ENCODE data around the gene ARMS2. TPM values are rescaled to one million over a fixed set of nuclear protein-coding genes. Genes with fewer than 3 reads are reported as not detected.

ARMS2 gene
- total and polyA plus RNA-seq, 9 donors = not detected

- no peak overlapping the region for H3K4me3 ChIP-seq (ENCODE audit: low read length)
- no peaks in the 10 kb centered on the region for H3K27me3 ChIP-seq (ENCODE audit: control insufficient read depth, insufficient read depth, low read length)
- H3K4me1 ChIP-seq (ENCODE audit: control insufficient read depth, insufficient read depth, low read length) = peaks cover 39% of the 10 kb centered on the region
- no peak overlapping the region for H3K27ac ChIP-seq (ENCODE audit: low read length)
- 94% methylated on average over 2 of the region's 9 CpGs for WGBS (ENCODE audit: insufficient coverage)
- H3K36me3 ChIP-seq (ENCODE audit: control insufficient read depth, insufficient read depth, low read length) = no peaks in the 10 kb centered on the region
- no peaks in the 10 kb centered on the region for H3K9me3 ChIP-seq (replicated peaks; ENCODE audit: control insufficient read depth, low read depth, low read length)
- no peak for DNase-seq
Measured at GRCh38 chr10:122492006-122492405, 37.6 kb downstream of the ARMS2 start.

- Histone ChIP-seq H3K27me3 (ENCODE audit: control insufficient read depth, insufficient read depth, low read length) (no peaks in the 10 kb centered on the region), H3K4me1 (ENCODE audit: control insufficient read depth, insufficient read depth, low read length) (peaks cover 32% of the 10 kb centered on the region), H3K4me3 (ENCODE audit: low read length) (no peak overlapping the region), H3K9me3 (replicated peaks; ENCODE audit: control insufficient read depth, low read depth, low read length) (no peaks in the 10 kb centered on the region), H3K27ac (ENCODE audit: low read length) (peak overlapping the region; percentile 86), H3K36me3 (ENCODE audit: control insufficient read depth, insufficient read depth, low read length) (no peaks in the 10 kb centered on the region)
- DNase-seq = peak; percentile 99
- 18% methylated on average over 7 of the region's 9 CpGs for WGBS (ENCODE audit: insufficient coverage)
Measured at GRCh38 chr10:122492999-122493481, 38.6 kb downstream of the ARMS2 start.

- no peak overlapping the region for H3K4me3 ChIP-seq (ENCODE audit: low read length)
- H3K27me3 ChIP-seq (ENCODE audit: control insufficient read depth, insufficient read depth, low read length) = no peaks in the 10 kb centered on the region
- peaks cover 37% of the 10 kb centered on the region for H3K4me1 ChIP-seq (ENCODE audit: control insufficient read depth, insufficient read depth, low read length)
- H3K27ac ChIP-seq (ENCODE audit: low read length) = no peak overlapping the region
- no peaks in the 10 kb centered on the region for H3K36me3 ChIP-seq (ENCODE audit: control insufficient read depth, insufficient read depth, low read length)
- H3K9me3 ChIP-seq (replicated peaks; ENCODE audit: control insufficient read depth, low read depth, low read length) = no peaks in the 10 kb centered on the region
- no peak for DNase-seq
- WGBS (ENCODE audit: insufficient coverage) = 77% methylated on average over 4 of the region's 4 CpGs
Measured at GRCh38 chr10:122493761-122494160, 39.3 kb downstream of the ARMS2 start.

- H3K4me1 ChIP-seq (ENCODE audit: control insufficient read depth, insufficient read depth, low read length) = peaks cover 43% of the 10 kb centered on the region
- no peak overlapping the region for H3K4me3 ChIP-seq (ENCODE audit: low read length)
- H3K27me3 ChIP-seq (ENCODE audit: control insufficient read depth, insufficient read depth, low read length) = no peaks in the 10 kb centered on the region
- DNase-seq = no peak
- no peaks in the 10 kb centered on the region for H3K9me3 ChIP-seq (replicated peaks; ENCODE audit: control insufficient read depth, low read depth, low read length)
- 57% methylated on average over 6 of the region's 20 CpGs for WGBS (ENCODE audit: insufficient coverage)
- no peaks in the 10 kb centered on the region for H3K36me3 ChIP-seq (ENCODE audit: control insufficient read depth, insufficient read depth, low read length)
- H3K27ac ChIP-seq (ENCODE audit: low read length) = no peak overlapping the region
Measured at GRCh38 chr10:122494173-122494820, 39.8 kb downstream of the ARMS2 start.

- Histone ChIP-seq H3K27ac (ENCODE audit: low read length) (no peak overlapping the region), H3K4me1 (ENCODE audit: control insufficient read depth, insufficient read depth, low read length) (peaks cover 47% of the 10 kb centered on the region), H3K27me3 (ENCODE audit: control insufficient read depth, insufficient read depth, low read length) (no peaks in the 10 kb centered on the region), H3K4me3 (ENCODE audit: low read length) (no peak overlapping the region), H3K9me3 (replicated peaks; ENCODE audit: control insufficient read depth, low read depth, low read length) (no peaks in the 10 kb centered on the region), H3K36me3 (ENCODE audit: control insufficient read depth, insufficient read depth, low read length) (no peaks in the 10 kb centered on the region)
- DNase-seq = no peak
- 89% methylated on average over 13 of the region's 14 CpGs for WGBS (ENCODE audit: insufficient coverage)
Measured at GRCh38 chr10:122494833-122495232, 40.4 kb downstream of the ARMS2 start.

- DNase-seq = peak; percentile 53
- Histone ChIP-seq H3K36me3 (ENCODE audit: control insufficient read depth, insufficient read depth, low read length) (no peaks in the 10 kb centered on the region), H3K27me3 (ENCODE audit: control insufficient read depth, insufficient read depth, low read length) (no peaks in the 10 kb centered on the region), H3K27ac (ENCODE audit: low read length) (no peak overlapping the region), H3K4me1 (ENCODE audit: control insufficient read depth, insufficient read depth, low read length) (peaks cover 53% of the 10 kb centered on the region), H3K4me3 (ENCODE audit: low read length) (no peak overlapping the region), H3K9me3 (replicated peaks; ENCODE audit: control insufficient read depth, low read depth, low read length) (no peaks in the 10 kb centered on the region)
- WGBS (ENCODE audit: insufficient coverage) = no CpG with 5 or more reads among the region's 12 CpGs
Measured at GRCh38 chr10:122495406-122496340, 41.2 kb downstream of the ARMS2 start.

GRCh38 chr10:122497241-122497640 lies 42.8 kb downstream of the ARMS2 start:
- peaks cover 46% of the 10 kb centered on the region for H3K4me1 ChIP-seq (ENCODE audit: control insufficient read depth, insufficient read depth, low read length)
- H3K4me3 ChIP-seq (ENCODE audit: low read length) = no peak overlapping the region
- no peaks in the 10 kb centered on the region for H3K27me3 ChIP-seq (ENCODE audit: control insufficient read depth, insufficient read depth, low read length)
- H3K36me3 ChIP-seq (ENCODE audit: control insufficient read depth, insufficient read depth, low read length) = no peaks in the 10 kb centered on the region
- no peak for DNase-seq
- no peak overlapping the region for H3K27ac ChIP-seq (ENCODE audit: low read length)
- no peaks in the 10 kb centered on the region for H3K9me3 ChIP-seq (replicated peaks; ENCODE audit: control insufficient read depth, low read depth, low read length)
- WGBS (ENCODE audit: insufficient coverage) = 86% methylated on average over 1 of the region's 2 CpGs

- H3K27ac ChIP-seq (ENCODE audit: low read length) = peak overlapping the region; percentile 32
- peak; percentile 62 for DNase-seq
- WGBS (ENCODE audit: insufficient coverage) = 70% methylated on average over 3 of the region's 5 CpGs
- no peaks in the 10 kb centered on the region for H3K9me3 ChIP-seq (replicated peaks; ENCODE audit: control insufficient read depth, low read depth, low read length)
- H3K36me3 ChIP-seq (ENCODE audit: control insufficient read depth, insufficient read depth, low read length) = no peaks in the 10 kb centered on the region
- no peaks in the 10 kb centered on the region for H3K27me3 ChIP-seq (ENCODE audit: control insufficient read depth, insufficient read depth, low read length)
- peaks cover 38% of the 10 kb centered on the region for H3K4me1 ChIP-seq (ENCODE audit: control insufficient read depth, insufficient read depth, low read length)
- no peak overlapping the region for H3K4me3 ChIP-seq (ENCODE audit: low read length)
Measured at GRCh38 chr10:122498521-122498920, 44.1 kb downstream of the ARMS2 start.

- H3K4me3 ChIP-seq (ENCODE audit: low read length) = no peak overlapping the region
- WGBS (ENCODE audit: insufficient coverage) = no CpG with 5 or more reads among the region's 8 CpGs
- H3K4me1 ChIP-seq (ENCODE audit: control insufficient read depth, insufficient read depth, low read length) = peaks cover 37% of the 10 kb centered on the region
- peak overlapping the region; percentile 32 for H3K27ac ChIP-seq (ENCODE audit: low read length)
- H3K9me3 ChIP-seq (replicated peaks; ENCODE audit: control insufficient read depth, low read depth, low read length) = no peaks in the 10 kb centered on the region
- no peaks in the 10 kb centered on the region for H3K27me3 ChIP-seq (ENCODE audit: control insufficient read depth, insufficient read depth, low read length)
- no peaks in the 10 kb centered on the region for H3K36me3 ChIP-seq (ENCODE audit: control insufficient read depth, insufficient read depth, low read length)
- DNase-seq = no peak
Measured at GRCh38 chr10:122499012-122499411, 44.6 kb downstream of the ARMS2 start.

GRCh38 chr10:122499491-122499941 lies 45.1 kb downstream of the ARMS2 start:
- Histone ChIP-seq H3K4me1 (ENCODE audit: control insufficient read depth, insufficient read depth, low read length) (peaks cover 37% of the 10 kb centered on the region), H3K36me3 (ENCODE audit: control insufficient read depth, insufficient read depth, low read length) (no peaks in the 10 kb centered on the region), H3K9me3 (replicated peaks; ENCODE audit: control insufficient read depth, low read depth, low read length) (no peaks in the 10 kb centered on the region), H3K4me3 (ENCODE audit: low read length) (no peak overlapping the region), H3K27me3 (ENCODE audit: control insufficient read depth, insufficient read depth, low read length) (no peaks in the 10 kb centered on the region), H3K27ac (ENCODE audit: low read length) (peak overlapping the region; percentile 32)
- DNase-seq = peak; percentile 84
- 34% methylated on average over 3 of the region's 5 CpGs for WGBS (ENCODE audit: insufficient coverage)

All from muscle of leg (tissue), 11 donors.